Measurements from ENCODE around the gene TRAPPC14.

TRAPPC14 gene

DNA sequence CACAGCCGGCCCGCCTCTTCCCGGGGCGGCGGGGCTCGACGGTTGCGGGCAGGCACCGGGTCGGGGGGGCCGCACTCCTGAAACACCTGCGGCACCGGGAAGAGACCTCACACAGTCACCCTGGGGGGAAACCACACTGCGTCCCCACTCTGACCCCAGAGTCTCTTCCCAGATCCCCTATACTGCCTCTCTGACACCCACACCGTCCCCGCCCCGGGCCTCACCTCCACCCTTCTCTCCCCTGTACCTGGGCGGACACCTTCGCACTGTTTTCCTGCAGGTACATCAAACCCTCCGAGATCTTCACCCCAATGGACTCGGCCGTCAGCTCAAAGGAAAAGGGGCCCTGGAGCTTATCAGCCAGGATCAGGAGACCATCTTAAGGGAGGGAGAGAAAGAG lies 13.3 kb upstream of the TRAPPC14 start:
- no peak for DNase-seq

DNA sequence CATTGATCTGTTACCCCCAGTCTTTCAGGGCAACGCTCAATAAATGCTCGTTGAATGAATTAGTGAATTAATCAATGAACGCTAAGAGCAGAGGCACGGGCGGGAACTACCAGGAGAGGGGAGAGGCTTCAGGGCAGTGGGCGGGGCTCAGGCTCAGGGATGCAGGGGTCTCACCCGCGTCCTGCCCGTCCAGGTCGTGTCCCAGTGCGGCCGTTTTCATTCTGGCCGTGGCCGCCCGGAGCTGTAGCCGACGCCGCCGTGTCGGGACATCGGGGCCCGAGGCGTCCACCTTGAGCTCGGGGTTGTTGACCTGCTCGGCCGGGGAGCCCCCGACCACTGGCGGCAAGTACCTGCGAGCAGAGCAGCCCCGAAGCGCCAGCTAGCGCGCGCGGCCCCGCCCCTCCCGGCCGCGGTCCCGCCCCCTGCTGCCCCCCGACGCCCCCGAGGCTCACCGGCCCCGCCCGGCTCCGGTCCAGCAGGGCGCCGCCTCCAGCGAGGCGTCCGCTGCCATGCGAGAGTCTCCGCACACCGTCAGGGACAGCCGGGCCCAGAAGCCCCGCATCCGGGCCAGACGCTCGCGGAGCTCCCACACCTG lies 12.7 kb upstream of the TRAPPC14 start:
- no peak for DNase-seq

DNA sequence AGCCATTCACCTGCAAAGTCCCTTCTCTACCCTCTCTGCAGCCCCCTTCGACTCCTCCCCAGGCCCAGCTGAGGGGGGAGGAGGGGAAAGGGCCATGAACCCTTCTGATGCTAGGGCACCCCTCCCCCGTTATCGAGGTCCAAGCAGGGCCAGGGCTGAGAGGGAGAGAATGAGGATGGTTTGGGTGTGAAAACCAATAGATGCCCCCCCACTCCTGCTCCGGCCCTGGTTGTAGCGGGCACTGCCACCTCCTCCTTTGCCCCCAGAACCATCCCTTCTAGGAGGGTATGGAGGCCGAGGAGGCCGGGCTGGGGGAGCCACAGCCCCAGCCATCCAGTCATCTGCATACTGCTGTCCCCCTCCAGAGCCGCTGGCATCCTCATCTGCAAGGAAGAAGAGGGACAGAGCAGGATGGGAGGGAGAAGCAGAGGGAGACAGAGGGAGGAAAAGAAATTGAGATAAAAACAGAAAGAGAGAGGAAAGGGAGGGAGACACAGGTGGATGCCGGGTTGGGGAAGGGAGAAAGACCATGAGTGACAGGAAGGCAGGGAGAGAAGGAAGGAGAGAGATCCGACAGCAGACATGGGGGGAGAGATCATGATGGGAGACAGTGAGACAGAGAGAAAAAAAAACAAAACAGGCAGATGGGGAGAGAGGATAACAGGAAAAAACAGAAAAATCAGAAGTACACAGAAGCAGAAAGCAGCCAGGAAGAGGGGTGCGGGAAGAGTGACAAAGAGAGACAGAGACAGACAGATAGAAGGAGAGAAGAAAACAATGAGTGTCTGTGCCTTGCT lies 11.8 kb upstream of the TRAPPC14 start:
- no peak for DNase-seq

DNA sequence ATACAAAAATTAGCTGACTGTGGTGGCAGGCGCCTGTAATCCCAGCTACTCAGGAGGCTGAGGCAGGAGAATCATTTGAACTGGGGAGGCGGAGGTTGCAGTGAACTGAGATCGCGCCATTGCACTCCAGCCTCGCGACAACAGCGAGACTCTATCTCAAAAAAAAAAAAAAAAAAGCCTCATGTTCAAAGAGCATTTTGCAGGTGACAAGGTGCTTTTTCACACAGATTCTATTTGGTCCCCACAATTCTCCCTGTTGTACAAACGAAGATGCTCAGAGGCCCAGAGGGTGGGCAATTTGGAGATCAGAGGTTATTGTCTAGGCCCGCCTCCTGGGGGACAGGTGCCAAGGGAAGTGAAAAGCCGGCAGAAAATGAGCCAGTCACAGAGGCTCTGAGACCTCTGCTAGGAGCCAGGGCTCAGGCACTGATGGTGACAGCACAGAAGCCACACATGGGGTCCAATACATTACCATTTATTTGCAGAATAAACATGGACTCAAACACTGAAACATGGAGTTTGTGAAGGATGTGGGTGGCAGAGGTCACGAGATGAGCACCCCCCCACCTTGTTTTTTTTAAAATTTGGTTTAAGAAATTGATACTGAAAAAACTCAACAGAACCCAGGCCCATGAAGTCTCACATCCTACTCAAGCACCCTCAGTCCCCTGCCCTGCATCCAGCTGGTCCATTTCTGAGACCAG lies 10.8 kb upstream of the TRAPPC14 start:
- DNase-seq = no peak

DNA sequence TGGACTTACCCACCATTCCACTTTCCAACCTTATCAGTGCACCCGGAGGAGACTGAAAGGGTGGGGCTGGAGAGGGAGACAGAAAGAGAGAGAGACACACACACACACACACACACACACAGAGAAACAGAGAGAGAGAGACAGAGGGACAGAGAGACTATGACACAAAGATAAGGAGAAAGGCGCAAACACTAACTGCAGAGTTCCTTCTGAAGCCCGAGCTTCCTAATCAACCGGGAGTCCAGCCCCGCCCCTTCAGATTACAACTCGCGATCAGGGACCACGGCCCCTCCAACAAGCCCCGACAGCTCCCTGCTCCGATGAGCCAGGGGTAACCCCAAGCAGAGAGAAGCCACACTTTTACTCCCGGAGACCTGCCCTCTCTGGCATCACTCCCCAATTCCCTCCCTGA lies 9.4 kb upstream of the TRAPPC14 start:
- peak; percentile 21 for DNase-seq

DNA sequence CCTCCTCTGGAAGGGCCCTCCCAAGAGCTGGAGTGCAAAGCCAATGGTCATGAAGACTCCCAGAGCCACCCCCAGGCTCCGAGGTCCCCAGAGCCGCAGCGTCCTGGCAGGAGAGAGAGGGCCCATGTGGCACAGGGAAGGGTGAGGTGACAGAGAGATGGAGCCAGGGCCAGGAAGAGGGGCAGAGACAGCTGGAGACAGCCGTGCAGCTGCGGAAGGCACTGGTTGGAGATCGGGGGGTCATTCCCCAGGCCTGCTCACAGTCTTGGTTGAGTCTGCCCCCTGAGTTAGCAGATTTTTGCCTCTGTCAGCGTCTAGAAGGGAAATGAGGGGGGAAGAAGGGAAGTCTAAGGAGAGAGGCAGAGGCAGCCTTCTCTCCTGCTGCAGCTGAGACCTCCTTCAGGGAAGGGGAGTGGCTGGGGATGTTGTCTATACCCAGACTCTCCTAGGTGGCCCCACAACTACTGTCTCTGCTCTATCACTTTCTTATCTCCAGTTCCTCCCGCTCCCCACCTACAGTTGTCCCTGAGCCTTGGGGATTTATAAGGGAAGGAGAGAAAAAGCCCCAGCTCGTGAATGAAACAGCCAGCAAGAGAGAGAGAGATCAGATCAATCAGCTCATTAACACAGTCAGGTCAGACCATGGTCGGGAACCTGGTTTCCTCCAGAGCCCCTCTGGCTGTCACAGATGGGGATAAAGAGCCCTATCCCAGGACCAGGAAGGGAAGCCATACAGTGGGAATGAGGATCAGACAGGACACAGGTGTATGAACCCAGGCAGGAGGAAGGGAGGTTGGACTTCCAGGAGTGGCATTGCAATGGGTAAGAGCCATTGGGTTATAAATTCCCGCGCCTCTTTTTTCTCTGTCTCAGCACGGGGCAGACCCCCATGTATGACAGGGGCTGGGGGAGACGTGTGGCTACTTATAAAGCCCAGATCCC lies 8.7 kb upstream of the TRAPPC14 start:
- DNase-seq = no peak

DNA sequence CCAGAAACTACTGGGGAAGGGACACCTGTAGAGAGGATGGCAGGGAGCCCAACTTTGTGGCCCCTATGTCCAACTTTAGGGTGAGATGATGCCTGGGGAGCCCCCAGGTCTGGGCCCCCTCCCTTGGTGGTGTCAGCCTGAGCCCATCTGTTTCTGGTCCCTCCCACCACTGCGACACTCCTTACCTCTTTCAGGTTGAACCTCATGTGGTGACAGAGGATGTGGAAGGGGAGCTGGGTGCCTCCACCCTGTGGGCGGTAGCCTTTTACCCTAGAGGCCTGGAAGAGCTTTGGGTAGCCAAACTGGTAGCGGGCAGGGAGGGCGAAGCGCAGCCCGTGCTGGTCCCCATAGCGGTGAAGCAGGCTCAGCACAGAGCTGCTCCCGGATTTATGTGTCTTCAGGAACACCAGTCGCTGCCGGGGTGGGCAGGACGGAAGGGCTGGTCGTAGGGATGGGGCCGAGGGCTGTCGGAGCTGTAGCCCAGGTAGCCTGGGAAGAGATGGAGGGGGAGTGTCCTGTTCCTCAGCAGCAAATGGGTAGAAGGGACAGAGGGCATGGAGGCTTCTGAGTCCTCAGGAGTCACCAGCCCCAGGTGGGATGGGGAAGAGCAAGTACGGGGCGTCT lies 7.9 kb upstream of the TRAPPC14 start:
- no peak for DNase-seq

DNA sequence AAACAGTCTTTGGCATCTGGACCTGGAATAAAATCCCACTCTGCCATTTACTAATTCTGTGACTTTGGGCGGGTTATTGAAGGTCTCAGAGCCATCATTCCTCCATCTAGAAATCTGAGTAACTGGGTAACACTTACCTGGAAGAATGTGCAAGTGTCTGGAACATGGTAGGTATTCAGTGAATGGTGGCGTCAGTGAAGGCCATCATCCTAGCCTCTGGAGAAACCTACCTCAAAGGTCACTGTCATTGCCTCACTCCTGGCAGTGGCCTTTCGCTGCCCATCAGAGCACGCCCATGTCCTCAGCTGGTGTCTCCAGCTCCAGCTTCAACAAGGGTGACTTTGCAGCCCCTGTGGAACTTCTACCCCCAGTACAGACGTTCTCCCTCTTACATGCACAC lies 5.3 kb upstream of the TRAPPC14 start:
- DNase-seq = no peak

DNA sequence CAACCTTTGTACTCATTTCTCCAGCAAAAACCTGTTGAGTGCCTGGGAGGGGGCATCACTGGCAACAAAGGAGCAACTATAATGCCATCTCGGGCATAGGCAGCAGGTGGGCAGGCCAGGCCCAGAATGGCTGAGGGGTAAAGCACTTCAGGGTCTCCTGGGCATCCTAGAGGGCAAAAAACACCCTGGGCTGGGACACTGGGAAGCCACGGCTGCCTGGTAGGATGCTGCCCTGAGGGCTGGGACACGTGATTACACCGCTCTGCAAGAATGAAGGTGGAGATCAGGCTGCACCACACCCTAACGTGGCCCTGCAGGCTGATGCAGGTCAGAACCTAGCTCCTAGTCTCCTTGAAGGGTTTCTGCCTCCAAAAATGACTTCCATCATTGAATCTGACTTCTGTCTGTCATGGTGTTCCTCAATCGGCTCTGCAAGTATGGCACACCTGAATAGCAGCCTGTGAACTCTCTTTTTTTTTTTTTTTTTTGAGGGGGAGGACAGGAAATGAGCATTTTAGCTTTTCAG lies 4.5 kb upstream of the TRAPPC14 start:
- peak; percentile 24 for DNase-seq

DNA sequence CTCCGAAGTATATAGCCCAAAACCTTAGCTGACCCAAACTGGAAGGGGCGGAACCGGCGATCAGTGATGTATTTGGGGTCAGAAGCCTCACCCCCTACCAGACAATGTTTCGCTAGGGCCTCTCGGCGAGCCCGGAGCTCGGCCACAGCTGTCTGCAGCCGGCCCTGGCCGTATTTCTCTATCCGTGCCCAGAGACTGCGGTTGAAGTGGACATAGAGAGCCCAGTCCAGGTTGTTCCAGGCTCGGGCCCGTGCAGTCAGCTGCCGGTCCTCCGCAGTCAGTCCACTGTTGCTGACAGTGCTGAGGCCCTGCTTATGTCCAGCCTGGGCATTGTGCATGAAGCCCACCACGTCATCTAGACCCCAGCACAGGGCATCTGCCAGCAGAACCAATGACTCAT lies 1.5 kb upstream of the TRAPPC14 start:
- no peak for DNase-seq

DNA sequence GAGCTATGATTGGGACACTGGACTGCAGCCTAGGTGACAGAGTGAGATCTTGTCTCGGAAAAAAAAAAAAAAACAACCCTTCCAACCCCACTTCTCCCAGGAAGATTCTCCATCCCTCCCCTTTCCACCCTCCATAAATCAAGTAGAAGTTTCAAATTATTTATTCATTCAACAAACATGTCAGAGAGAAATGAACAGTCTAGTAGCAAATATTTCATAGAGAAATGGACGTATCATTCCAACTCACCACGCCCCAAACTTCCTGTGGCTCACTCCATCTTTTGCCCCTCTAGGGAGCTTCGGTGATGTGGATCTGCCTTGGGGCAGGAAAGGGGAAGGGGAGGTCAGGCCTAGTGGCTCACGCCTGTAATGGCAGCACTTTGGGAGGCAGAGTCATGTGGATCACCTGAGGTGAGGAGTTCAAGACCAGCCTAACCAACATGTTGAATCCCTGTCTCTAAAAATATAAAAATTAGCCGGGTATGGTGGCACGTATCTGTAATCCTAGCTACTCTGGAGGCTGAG lies 638 bp upstream of the TRAPPC14 start:
- no peak for DNase-seq

DNA sequence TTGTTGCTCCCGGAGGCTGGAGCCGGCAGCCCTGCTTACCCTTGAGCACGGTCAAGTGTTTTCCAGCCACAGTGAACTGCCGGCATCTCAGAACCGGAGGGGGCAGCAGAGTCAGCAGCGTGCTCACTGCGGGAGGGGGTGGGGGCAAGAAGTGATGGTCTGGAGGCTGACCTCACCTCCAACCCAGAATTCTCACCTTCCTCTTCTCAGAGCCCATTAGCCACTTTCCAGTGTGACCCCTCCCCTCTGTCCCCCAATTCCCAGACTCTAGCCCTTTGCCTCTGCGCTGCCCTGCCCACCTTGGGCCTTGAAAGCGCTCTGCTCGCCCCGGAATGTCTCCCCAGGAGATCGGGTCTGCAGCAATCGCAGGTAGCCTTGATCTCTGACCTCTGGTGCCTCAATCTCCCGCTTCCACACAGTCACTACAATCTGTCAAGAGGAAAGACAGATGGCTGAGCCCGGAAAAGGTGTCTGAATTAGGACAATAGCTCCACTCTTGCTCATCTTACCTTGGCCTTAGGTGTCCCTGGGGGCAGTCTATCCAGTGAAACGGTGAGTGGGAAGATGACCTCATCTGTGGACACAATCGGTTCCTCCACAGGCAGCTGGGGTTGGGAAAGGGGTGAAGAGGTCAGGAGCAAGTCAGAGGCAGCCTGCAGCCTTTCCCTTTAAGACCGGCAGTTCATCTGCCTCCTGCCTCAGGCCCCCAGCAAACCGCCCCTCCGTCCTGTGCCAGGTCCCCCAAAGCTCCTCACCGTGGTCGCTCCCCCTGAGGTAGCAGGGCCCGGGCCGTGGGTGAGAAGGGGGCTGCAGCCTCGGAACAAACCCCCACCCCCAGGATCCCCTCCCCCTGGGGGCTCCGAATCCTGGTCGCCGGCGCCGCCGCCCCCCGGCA lies 942 bp downstream of the TRAPPC14 start:
- DNase-seq = peak; percentile 69

DNA sequence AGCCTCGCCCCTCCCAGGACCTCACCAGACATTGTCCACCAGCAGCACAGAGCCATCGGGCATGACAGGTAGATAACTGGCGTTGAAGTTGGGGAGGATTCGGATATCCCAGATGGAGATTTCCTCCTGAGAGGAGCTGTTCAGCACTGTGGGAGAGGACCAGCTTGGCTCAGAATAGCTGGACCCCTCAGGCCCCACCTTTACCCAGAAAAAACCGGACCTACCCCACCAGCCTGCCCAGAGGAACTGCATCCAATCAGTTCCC lies 1.5 kb downstream of the TRAPPC14 start:
- DNase-seq = no peak

DNA sequence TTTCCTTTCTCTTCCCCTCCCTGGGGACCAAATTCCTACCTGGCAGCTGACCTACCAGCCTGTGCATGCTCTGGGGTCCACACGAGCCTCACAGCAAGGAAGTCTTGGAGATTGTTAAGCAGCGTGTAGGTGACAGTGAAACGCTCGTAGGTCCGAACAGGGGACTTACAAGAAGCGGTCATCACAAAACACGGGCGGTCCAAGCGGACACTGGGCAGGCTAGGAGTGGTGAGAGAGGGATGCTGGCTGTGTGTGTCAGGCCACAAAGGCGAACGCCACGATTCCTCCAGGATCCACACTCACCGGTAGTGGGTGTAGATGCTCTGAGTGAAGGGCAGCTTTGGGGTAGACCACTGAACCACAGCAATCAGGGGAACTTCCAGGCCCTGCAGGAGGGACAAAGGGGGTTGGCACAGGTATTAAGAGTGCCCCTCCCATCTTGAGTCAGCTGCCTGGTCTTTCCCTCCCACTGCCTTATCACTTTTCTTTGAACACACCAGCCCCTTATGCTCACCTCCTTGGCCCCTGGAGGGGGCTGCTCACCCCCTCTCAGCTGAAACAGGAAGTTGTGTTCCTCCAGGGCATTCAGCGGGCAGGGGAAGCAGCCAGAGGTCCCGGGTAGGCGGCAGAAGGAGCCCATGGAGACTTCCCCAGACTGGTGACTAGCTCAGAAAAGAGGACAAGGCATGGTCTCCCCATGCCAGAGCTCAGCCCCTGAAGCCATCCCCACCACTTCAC lies 2.0 kb downstream of the TRAPPC14 start:
- no peak for DNase-seq

DNA sequence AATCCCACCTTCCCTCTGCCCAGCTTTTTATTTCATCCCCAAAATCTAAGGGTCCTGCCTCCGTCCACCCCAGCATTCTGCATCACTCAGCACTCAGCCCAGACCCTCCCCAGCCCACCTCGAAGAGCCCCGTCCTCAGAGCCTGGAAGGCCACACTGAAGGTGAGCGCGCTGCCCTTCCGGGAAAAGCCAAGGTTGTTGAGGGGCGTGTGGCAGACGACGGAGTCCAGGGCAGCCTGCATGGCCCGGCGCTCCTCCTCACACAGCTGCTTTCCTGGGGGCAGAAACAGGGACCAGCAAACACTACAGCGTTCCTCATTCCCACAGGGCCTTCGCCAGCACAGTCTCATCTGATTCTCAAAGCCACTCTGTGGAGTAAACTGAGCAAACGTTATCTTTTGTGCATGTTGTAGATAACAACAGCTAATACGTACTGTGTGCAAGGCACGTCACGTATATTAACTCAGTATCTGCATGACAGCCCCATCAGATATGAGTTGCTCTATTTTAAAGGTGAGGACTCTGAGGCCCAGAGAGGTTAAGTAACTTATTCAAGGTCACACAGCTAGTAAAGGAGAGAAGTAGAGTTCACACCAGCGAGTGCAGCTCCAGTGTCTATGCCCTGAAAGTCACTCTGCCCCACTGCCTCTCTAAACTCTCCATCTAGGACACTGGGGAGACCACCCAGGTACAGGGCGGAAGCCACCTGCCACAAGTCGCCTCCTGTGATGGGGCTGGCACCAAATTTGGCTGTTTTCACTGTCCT lies 2.8 kb downstream of the TRAPPC14 start:
- no peak for DNase-seq

DNA sequence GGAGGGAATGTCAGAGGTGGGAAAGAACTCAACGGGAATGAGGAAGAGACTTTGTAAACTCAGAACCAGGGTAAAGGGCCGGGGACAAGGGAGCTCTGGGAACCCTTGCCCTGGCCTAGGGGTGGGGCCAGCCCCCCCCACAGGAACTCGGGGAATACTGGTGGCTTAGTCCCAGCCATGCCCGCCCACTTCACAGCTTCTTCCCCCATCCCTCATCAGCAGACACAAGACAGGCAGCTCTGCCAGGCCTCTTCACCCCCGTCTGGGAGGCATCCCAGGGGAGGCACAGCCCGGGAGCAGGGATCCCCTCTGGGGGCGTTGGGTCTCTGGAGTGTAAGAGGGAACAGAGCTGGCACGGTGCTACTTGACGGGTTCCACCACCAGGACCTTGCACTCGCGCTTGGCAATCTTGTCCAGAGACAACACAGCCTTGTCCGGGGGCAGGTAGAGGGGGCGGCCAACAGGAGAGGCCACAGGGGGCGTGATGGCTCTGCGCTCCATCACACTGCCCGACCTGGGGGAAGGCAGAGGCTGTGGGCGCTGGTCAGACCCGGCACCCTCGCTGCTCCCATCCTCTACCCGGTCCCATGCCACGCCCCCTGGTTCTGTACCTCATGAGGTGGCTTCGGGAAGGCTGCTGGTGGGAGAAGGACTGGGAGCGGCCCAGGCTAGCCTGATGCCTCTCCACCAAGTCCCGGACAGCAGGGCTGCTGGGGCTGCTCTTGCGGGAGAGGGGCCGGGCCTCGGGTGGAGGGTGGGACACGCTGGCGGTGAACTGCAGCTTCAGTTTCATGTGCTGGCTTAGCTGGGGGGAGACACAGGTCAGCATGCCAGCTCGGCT lies 3.7 kb downstream of the TRAPPC14 start:
- DNase-seq = no peak

DNA sequence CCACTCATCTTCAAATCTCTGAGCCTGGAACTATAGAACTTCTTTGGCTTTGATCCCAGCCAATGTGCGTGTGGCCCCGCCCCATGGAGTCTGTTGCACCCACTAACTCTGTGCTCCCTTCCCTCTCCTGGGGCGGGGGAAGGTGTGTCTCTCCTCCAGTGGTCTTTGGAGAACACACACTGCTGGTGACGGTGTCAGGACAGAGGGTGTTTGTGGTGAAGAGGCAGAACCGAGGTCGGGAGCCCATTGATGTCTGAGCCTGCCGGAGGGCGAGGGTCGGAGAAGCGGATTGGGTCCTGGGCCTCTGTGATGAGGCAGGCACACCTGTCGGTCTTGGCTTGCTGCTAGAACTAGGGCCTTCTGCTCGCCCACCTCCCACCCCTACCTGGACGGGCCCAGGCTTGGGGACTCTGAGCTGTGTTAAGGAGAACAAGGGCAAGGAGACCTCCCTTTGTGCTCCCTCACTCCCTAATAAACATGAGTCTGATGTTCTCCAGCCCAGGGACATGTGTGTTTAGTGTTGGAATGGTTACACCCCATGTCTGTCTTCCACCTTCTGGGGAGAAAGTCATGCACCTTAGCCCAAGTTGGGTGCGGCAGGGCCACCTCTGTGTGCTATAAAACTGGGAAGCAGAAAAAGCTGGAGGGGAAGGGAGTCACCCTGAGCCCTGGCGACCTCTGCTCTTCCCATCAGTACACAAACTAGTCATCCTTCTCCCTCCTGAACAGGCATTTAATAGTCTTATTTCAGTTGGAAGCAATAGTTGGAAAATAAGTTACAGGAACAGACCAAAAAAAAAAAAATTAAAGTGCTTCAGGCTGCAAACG lies 4.6 kb downstream of the TRAPPC14 start:
- no peak for DNase-seq

Measured in EL (cell line).